Activated naive CD4-positive, alpha-beta T cell treated with anti-CD3 and anti-CD28 coated beads for 36 hours (primary cell): ENCODE results near the gene CSNK2A1. TPM values are rescaled to one million over a fixed set of nuclear protein-coding genes. Genes with fewer than 3 reads are reported as not detected.
"Not testable (repeated sequence)": the region's sequence is repeated elsewhere in the genome, so short reads cannot be mapped to it uniquely, and the experiment has no call there.

Source experiments
- CTCF ChIA-PET: fragments of 350-600 bp; sonication (Branson Sonifier 250); formaldehyde crosslinking; loops from one replicate; lab custom pipeline; 2021; ENCODE audit warnings: antibody characterized with exemption; lab: Charles Lee
- DNase-seq: peaks from one replicate; pipeline ENCODE4 v3.0.0-alpha.2; 2020
- H3K27ac Mint-ChIP-seq: one replicate; pipeline ENCODE4 v1.8.0; 2021; ENCODE audit warnings: mild to moderate bottlenecking, mixed read lengths
- H3K27me3 Mint-ChIP-seq: one replicate; pipeline ENCODE4 v1.8.0; 2021; ENCODE audit warnings: low read depth, mixed read lengths
- H3K36me3 Mint-ChIP-seq: one replicate; pipeline ENCODE4 v1.8.0; 2021; ENCODE audit warnings: low read depth, mixed read lengths
- H3K4me1 Mint-ChIP-seq: one replicate; pipeline ENCODE4 v1.8.0; 2021; ENCODE audit warnings: low read depth, mixed read lengths
- H3K4me3 Mint-ChIP-seq: one replicate; pipeline ENCODE4 v1.8.0; 2021; ENCODE audit warnings: mild to moderate bottlenecking, moderate library complexity, mixed read lengths
- H3K9me3 Mint-ChIP-seq: one replicate; pipeline ENCODE4 v1.8.0; 2021; ENCODE audit warnings: mixed read lengths
- intact Hi-C: fragments of 100-400 bp; cut with micrococcal nuclease; formaldehyde crosslinking; loops from one replicate; pipeline ENCODE4 v1.15.1; 2023
- total RNA-seq, 2 experiments: library from RNA; stranded (reverse); gene quantifications; one replicate each; pipeline ENCODE4 v1.2.3, GENCODE V29; 2021

The CSNK2A1 gene
- total RNA-seq, 2 experiments from 2014 or later: 164 to 167 TPM

- intact Hi-C loops: loop anchor here (2.0 kb wide), 2 partner anchors 15 to 39 kb away; partner anchors contain the start of gene TBC1D20
- peaks cover 20% of the 10 kb centered on the region for H3K36me3 Mint-ChIP-seq
- no peak overlapping the region for H3K4me3 Mint-ChIP-seq
- no peaks in the 10 kb centered on the region for H3K27me3 Mint-ChIP-seq
- no peak for DNase-seq
- peaks cover 22% of the 10 kb centered on the region for H3K4me1 Mint-ChIP-seq
- no peaks in the 10 kb centered on the region for H3K9me3 Mint-ChIP-seq
- no peak overlapping the region for H3K27ac Mint-ChIP-seq
- CTCF ChIA-PET: interaction anchor here (0.6 to 4.7 kb wide), 11 partner anchors 34 to 189 kb away, joined by 3 to 40 read pairs (median 3); no protein-coding TSS in a partner anchor
Observed at GRCh38 chr20:478010-478948, 65.3 kb downstream of the CSNK2A1 start.

- CTCF ChIA-PET: interaction anchor here (0.6 to 4.7 kb wide), 8 partner anchors 15 to 122 kb away, joined by 3 to 40 read pairs (median 4); partner anchors contain the start of gene TBC1D20
- intact Hi-C loops, DNase-seq, H3K27ac Mint-ChIP-seq, H3K4me3 Mint-ChIP-seq, H3K27me3 Mint-ChIP-seq, H3K9me3 Mint-ChIP-seq: not testable (repeated sequence)
- peaks cover 12% of the 10 kb centered on the region for H3K4me1 Mint-ChIP-seq
- peaks cover 14% of the 10 kb centered on the region for H3K36me3 Mint-ChIP-seq
Observed at GRCh38 chr20:476561-477249, 66.9 kb downstream of the CSNK2A1 start.

GRCh38 chr20:475463-476357, 67.9 kb downstream of the CSNK2A1 start:
- no peaks in the 10 kb centered on the region for H3K27me3 Mint-ChIP-seq
- CTCF ChIA-PET: interaction anchor here (0.7 to 4.7 kb wide), 5 partner anchors 14 to 121 kb away, joined by 3 to 40 read pairs (median 5); partner anchors contain the start of gene TBC1D20
- intact Hi-C loops: no loop called here

GRCh38 chr20:474581-474980, 69.0 kb downstream of the CSNK2A1 start:
- CTCF ChIA-PET: interaction anchor here (1.1 kb wide), 1 partner anchor 112 kb away, joined by 3 read pairs; no protein-coding TSS in a partner anchor
- no peak for DNase-seq
- Mint-ChIP-seq H3K4me3 (no peak overlapping the region), H3K36me3 (peaks cover 14% of the 10 kb centered on the region), H3K9me3 (no peaks in the 10 kb centered on the region), H3K4me1 (peaks cover 10% of the 10 kb centered on the region), H3K27ac (no peak overlapping the region), H3K27me3 (no peaks in the 10 kb centered on the region)
- intact Hi-C loops: no loop called here

More at GRCh38 chr20:475463-476357, 67.9 kb downstream of the CSNK2A1 start:
- no peak overlapping the region for H3K4me3 Mint-ChIP-seq
- H3K27ac Mint-ChIP-seq: no peak overlapping the region
- DNase-seq: no peak
- H3K9me3 Mint-ChIP-seq: no peaks in the 10 kb centered on the region
- H3K4me1 Mint-ChIP-seq: peaks cover 10% of the 10 kb centered on the region
- peaks cover 14% of the 10 kb centered on the region for H3K36me3 Mint-ChIP-seq

GRCh38 chr20:472889-473292, 70.7 kb downstream of the CSNK2A1 start:
- no peak for DNase-seq
- CTCF ChIA-PET: interaction anchor here (0.8 to 1.0 kb wide), 2 partner anchors 9 to 10 kb away, joined by 3 read pairs; no protein-coding TSS in a partner anchor
- Mint-ChIP-seq H3K36me3 (peaks cover 3% of the 10 kb centered on the region), H3K9me3 (no peaks in the 10 kb centered on the region), H3K27ac (no peak overlapping the region), H3K27me3 (no peaks in the 10 kb centered on the region), H3K4me1 (peaks cover 4% of the 10 kb centered on the region), H3K4me3 (no peak overlapping the region)
- intact Hi-C loops: no loop called here

- no peak for DNase-seq
- intact Hi-C loops: no loop called here
- no peak overlapping the region for H3K4me3 Mint-ChIP-seq
- CTCF ChIA-PET: interaction anchor here (0.8 to 1.8 kb wide), 2 partner anchors 9 to 65 kb away, joined by 3 to 4 read pairs; no protein-coding TSS in a partner anchor
- H3K27me3 Mint-ChIP-seq: no peaks in the 10 kb centered on the region
- peaks cover 1% of the 10 kb centered on the region for H3K9me3 Mint-ChIP-seq
- peaks cover 3% of the 10 kb centered on the region for H3K36me3 Mint-ChIP-seq
- no peak overlapping the region for H3K27ac Mint-ChIP-seq
- H3K4me1 Mint-ChIP-seq: peaks cover 4% of the 10 kb centered on the region
Observed at GRCh38 chr20:472137-472846, 71.3 kb downstream of the CSNK2A1 start.

- intact Hi-C loops: no loop called here
- CTCF ChIA-PET: interaction anchor here (0.9 kb wide), 1 partner anchor 116 kb away, joined by 4 read pairs; no protein-coding TSS in a partner anchor
Observed at GRCh38 chr20:469746-470490, 73.7 kb downstream of the CSNK2A1 start.

GRCh38 chr20:467755-468154, 75.8 kb downstream of the CSNK2A1 start:
- no peak for DNase-seq

More at GRCh38 chr20:469746-470490, 73.7 kb downstream of the CSNK2A1 start:
- H3K4me3 Mint-ChIP-seq: no peak overlapping the region
- no peak for DNase-seq
- no peak overlapping the region for H3K27ac Mint-ChIP-seq
- H3K27me3 Mint-ChIP-seq: no peaks in the 10 kb centered on the region
- H3K9me3 Mint-ChIP-seq: peaks cover 1% of the 10 kb centered on the region
- H3K36me3 Mint-ChIP-seq: peaks cover 3% of the 10 kb centered on the region
- H3K4me1 Mint-ChIP-seq: peaks cover 4% of the 10 kb centered on the region

GRCh38 chr20:462199-462991, 81.2 kb downstream of the CSNK2A1 start, which contains the start of gene TBC1D20:
TSS of gene TBC1D20 (minus strand) at chr20:462533. CDS start at chr20:462405, 128 bp downstream.
- Mint-ChIP-seq H3K27me3 (no peaks in the 10 kb centered on the region), H3K4me3 (peak within 1 kb of the TSS; percentile 96), H3K27ac (peak within 1 kb of the TSS; percentile 86), H3K36me3 (peaks cover 6% of the 10 kb centered on the region), H3K4me1 (peaks cover 41% of the 10 kb centered on the region), H3K9me3 (peaks cover under 1% of the 10 kb centered on the region)
- DNase-seq: peak; percentile 86
- intact Hi-C loops: loop anchor here (1.0 to 5.0 kb wide), 5 partner anchors 16 to 165 kb away; partner anchors contain the start of genes RBCK1 and ZCCHC3
- CTCF ChIA-PET: interaction anchor here (1.0 to 1.4 kb wide), 2 partner anchors 14 to 132 kb away, joined by 4 to 5 read pairs; no protein-coding TSS in a partner anchor

More at GRCh38 chr20:467755-468154, 75.8 kb downstream of the CSNK2A1 start:
- Mint-ChIP-seq H3K4me1 (peaks cover 8% of the 10 kb centered on the region), H3K27me3 (no peaks in the 10 kb centered on the region), H3K4me3 (no peak overlapping the region), H3K27ac (no peak overlapping the region), H3K9me3 (peaks cover 1% of the 10 kb centered on the region), H3K36me3 (no peaks in the 10 kb centered on the region)
- intact Hi-C loops: no loop called here
- CTCF ChIA-PET: no interaction called here
